ENCODE measurements around the gene NADK2.

DNA sequence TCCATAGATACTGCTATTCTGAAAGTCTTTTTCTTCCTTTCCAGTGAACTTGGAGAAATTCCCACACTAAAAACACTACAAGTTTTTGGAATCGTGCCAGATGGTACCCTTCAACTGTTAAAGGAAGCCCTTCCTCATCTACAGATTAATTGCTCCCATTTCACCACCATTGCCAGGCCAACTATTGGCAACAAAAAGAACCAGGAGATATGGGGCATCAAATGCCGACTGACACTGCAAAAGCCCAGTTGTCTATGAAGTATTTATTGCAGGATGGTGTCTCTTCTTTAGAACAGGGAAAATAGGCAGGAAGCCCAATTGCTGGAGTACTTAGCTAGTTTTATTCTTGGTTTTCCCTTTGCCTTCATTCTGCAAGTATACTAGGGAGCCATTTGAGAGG lies 60.0 kb downstream of the NADK2 start:
- TF ChIP-seq POLR2A (IDR thresholded peaks at IDR 0.05) (no peak), POLR2AphosphoS5 (IDR thresholded peaks at IDR 0.05) (no peak), EP300 (IDR thresholded peaks at IDR 0.05) (no peak)
- TF ChIP-seq, protein P1, sequence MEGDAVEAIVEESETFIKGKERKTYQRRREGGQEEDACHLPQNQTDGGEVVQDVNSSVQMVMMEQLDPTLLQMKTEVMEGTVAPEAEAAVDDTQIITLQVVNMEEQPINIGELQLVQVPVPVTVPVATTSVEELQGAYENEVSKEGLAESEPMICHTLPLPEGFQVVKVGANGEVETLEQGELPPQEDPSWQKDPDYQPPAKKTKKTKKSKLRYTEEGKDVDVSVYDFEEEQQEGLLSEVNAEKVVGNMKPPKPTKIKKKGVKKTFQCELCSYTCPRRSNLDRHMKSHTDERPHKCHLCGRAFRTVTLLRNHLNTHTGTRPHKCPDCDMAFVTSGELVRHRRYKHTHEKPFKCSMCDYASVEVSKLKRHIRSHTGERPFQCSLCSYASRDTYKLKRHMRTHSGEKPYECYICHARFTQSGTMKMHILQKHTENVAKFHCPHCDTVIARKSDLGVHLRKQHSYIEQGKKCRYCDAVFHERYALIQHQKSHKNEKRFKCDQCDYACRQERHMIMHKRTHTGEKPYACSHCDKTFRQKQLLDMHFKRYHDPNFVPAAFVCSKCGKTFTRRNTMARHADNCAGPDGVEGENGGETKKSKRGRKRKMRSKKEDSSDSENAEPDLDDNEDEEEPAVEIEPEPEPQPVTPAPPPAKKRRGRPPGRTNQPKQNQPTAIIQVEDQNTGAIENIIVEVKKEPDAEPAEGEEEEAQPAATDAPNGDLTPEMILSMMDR (IDR thresholded peaks at IDR 0.05) = no peak

Measured in sigmoid colon (tissue), 4 donors.